ENCODE results near the gene KSR2.

DNA sequence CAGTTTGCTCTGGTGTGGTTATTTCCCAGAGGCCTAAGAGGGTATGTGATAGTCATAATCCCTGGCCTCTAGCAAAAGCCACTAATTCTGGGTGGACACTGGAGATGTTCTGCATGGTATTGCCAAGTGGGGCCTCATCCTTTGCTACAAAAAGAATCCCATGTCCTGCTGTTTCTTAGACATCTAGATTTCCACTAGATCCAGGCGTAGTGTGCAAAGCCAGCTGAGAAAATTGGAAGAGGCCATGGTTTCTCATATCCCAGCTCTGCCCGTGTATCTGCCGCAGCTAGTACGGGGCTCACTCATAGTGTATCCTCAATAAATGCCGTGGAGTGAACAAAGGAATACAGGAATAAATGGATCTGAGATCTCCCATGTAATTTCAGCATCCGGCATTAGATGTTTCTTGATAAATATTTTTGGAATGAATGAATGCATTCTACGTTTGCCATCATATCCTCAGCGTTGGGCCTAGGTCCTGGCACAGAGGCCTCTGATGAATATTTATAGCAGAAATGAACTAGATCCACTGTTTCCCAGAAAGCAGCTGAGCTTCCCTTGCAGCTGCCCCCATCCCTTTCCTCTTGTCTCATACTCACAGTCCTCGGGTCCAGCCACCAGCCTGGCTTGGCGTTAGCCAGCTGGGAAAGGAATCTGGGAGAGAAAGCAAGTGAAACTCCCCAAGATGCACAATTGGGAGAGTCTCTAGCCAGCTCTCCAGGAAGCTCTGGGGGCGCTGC lies 531.1 kb downstream of the KSR2 start:
- TF ChIP-seq, protein P1, sequence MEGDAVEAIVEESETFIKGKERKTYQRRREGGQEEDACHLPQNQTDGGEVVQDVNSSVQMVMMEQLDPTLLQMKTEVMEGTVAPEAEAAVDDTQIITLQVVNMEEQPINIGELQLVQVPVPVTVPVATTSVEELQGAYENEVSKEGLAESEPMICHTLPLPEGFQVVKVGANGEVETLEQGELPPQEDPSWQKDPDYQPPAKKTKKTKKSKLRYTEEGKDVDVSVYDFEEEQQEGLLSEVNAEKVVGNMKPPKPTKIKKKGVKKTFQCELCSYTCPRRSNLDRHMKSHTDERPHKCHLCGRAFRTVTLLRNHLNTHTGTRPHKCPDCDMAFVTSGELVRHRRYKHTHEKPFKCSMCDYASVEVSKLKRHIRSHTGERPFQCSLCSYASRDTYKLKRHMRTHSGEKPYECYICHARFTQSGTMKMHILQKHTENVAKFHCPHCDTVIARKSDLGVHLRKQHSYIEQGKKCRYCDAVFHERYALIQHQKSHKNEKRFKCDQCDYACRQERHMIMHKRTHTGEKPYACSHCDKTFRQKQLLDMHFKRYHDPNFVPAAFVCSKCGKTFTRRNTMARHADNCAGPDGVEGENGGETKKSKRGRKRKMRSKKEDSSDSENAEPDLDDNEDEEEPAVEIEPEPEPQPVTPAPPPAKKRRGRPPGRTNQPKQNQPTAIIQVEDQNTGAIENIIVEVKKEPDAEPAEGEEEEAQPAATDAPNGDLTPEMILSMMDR (IDR thresholded peaks at IDR 0.05) = no peak
- TF ChIP-seq POLR2A (IDR thresholded peaks at IDR 0.05) = no peak
